SK-N-SH (cell line): ENCODE data around the gene C14orf119. TPM values are rescaled to one million over a fixed set of nuclear protein-coding genes. Genes with fewer than 3 reads are reported as not detected.

Experiments used
- CTCF ChIA-PET: fragments of 300-600, 350-600 bp; formaldehyde crosslinking; extraction: SDS; loops from one replicate; lab custom pipeline; 2021; lab: Yijun Ruan, JAX
- POLR2A ChIA-PET: fragments of 350-600 bp; sonication (Branson Sonifier 250); formaldehyde crosslinking; extraction: SDS; loops from one replicate; lab custom pipeline; 2020; ENCODE audit warnings: antibody characterized with exemption, inconsistent platforms; lab: Yijun Ruan, JAX
- DNase-seq: peaks from one replicate; pipeline ENCODE4 v3.0.0; 2012
- H2AFZ ChIP-seq: fragments of 200-600 bp; sonication (generic); 2 replicates; pipeline ENCODE4 v1.8.1; 2016; ENCODE audit warnings: antibody characterized with exemption, mild to moderate bottlenecking, low read depth
- H3F3A ChIP-seq: fragments of 200-600 bp; sonication (generic); replicated peaks from 2 replicates; pipeline ENCODE3; 2016; ENCODE audit warnings: antibody characterized with exemption, mild to moderate bottlenecking; ENCODE audit not compliant: insufficient read depth
- H3K27ac ChIP-seq, 2 experiments: fragments of 200-500 bp in 1 of 2; fragments of 200-600 bp in 1 of 2; sonication (Bioruptor generic) in 1 of 2; sonication (generic), shearing (Covaris generic) in 1 of 2; 2 replicates each; pipeline versions ENCODE4 v1.5.1 to v1.6.1; 2014 to 2016; ENCODE audit warnings: low read depth in 2 of 2, inconsistent platforms in 1 of 2, low read length in 1 of 2, mild to moderate bottlenecking in 1 of 2, mixed read lengths in 1 of 2
- H3K27me3 ChIP-seq: fragments of 200-600 bp; sonication (generic), shearing (Covaris generic); 2 replicates; pipeline ENCODE4 v1.6.1; 2016; ENCODE audit warnings: mixed run types; ENCODE audit not compliant: insufficient read depth
- H3K36me3 ChIP-seq, 2 experiments: fragments of 200-500 bp in 1 of 2; fragments of 200-600 bp in 1 of 2; sonication (Bioruptor generic) in 1 of 2; sonication (generic) in 1 of 2; replicated peaks in 1 of 2; 2 replicates each; pipeline versions ENCODE3 to v1.5.1; 2014 to 2016; ENCODE audit warnings: low read length in 1 of 2, mild to moderate bottlenecking in 1 of 2; ENCODE audit not compliant: insufficient read depth in 2 of 2, control insufficient read depth in 1 of 2
- H3K4me1 ChIP-seq, 2 experiments: fragments of 200-500 bp in 1 of 2; fragments of 200-600 bp in 1 of 2; sonication (Bioruptor generic) in 1 of 2; sonication (generic), shearing (Covaris generic) in 1 of 2; 2 replicates each; pipeline versions ENCODE4 v1.5.1 to v1.6.1; 2014 to 2016; ENCODE audit warnings: low read depth in 1 of 2, low read length in 1 of 2, mixed run types in 1 of 2; ENCODE audit not compliant: insufficient read depth in 2 of 2, control insufficient read depth in 1 of 2
- H3K4me2 ChIP-seq: fragments of 200-600 bp; sonication (generic), shearing (Covaris generic); 2 replicates; pipeline ENCODE4 v1.6.1; 2017; ENCODE audit warnings: mixed run types
- H3K4me3 ChIP-seq, 2 experiments: fragments of 200-500 bp in 1 of 2; fragments of 200-600 bp in 1 of 2; sonication (Bioruptor generic) in 1 of 2; sonication (generic), shearing (Covaris generic) in 1 of 2; 2 replicates each; pipeline versions ENCODE4 v1.5.1 to v1.8.1; 2014 to 2016; ENCODE audit warnings: low read depth in 2 of 2, inconsistent platforms in 1 of 2, low read length in 1 of 2, mild to moderate bottlenecking in 1 of 2, mixed read lengths in 1 of 2, moderate library complexity in 1 of 2
- H3K79me2 ChIP-seq: fragments of 200-600 bp; sonication (generic); 2 replicates; pipeline ENCODE4 v1.8.1; 2017; ENCODE audit warnings: mild to moderate bottlenecking; ENCODE audit not compliant: insufficient read depth
- H3K9ac ChIP-seq: fragments of 200-600 bp; sonication (generic); 2 replicates; pipeline ENCODE4 v1.6.1; 2017; ENCODE audit warnings: mixed run types
- H3K9me2 ChIP-seq: fragments of 200-600 bp; sonication (generic); 2 replicates; pipeline ENCODE4 v1.6.1; 2017; ENCODE audit warnings: mixed run types
- H3K9me3 ChIP-seq: fragments of 200-600 bp; sonication (generic); 2 replicates; pipeline ENCODE4 v1.6.1; 2017; ENCODE audit warnings: mixed run types, mild to moderate bottlenecking, moderate library complexity
- H4K20me1 ChIP-seq: fragments of 200-600 bp; sonication (generic); 2 replicates; pipeline ENCODE4 v1.6.1; 2017; ENCODE audit warnings: mild to moderate bottlenecking, mixed run types; ENCODE audit not compliant: insufficient read depth
- ELF1 ChIP-seq: IDR thresholded peaks from 2 replicates; pipeline ENCODE4 v1.4.0; 2012
- EP300 ChIP-seq, 2 experiments: IDR thresholded peaks; 2 replicates each; pipeline versions ENCODE4 v1.4.0 to v1.6.1; 2012; ENCODE audit warnings: borderline replicate concordance in 1 of 2, low read depth in 1 of 2, low read length in 1 of 2
- EZH2phosphoT487 ChIP-seq: fragments of 200-600 bp; sonication (generic); IDR thresholded peaks from 2 replicates; pipeline ENCODE4 v1.6.1; 2017; ENCODE audit warnings: low read depth, mixed run types, mild to moderate bottlenecking, antibody characterized with exemption, moderate library complexity, borderline replicate concordance
- FOXM1 ChIP-seq: IDR thresholded peaks from 2 replicates; pipeline ENCODE4 v1.4.0; 2012; ENCODE audit warnings: low read depth, mild to moderate bottlenecking
- JUND ChIP-seq: IDR thresholded peaks from 2 replicates; pipeline ENCODE4 v1.4.0; 2012
- MEF2A ChIP-seq: IDR thresholded peaks from 2 replicates; pipeline ENCODE4 v1.4.0; 2012; ENCODE audit warnings: low read depth, borderline replicate concordance
- MXI1 ChIP-seq: IDR thresholded peaks from 2 replicates; pipeline ENCODE4 v1.6.1; 2012; ENCODE audit warnings: mild to moderate bottlenecking, low read depth, low read length, improper control_type of control experiment
- NFIC ChIP-seq: IDR thresholded peaks from 2 replicates; pipeline ENCODE4 v1.4.0; 2012; ENCODE audit warnings: borderline replicate concordance
- NRF1 ChIP-seq: IDR thresholded peaks from 2 replicates; pipeline ENCODE4 v1.6.1; 2012; ENCODE audit warnings: low read depth, mild to moderate bottlenecking, low read length
- POLR2AphosphoS5 ChIP-seq: IDR thresholded peaks from 2 replicates; pipeline ENCODE4 v1.6.1; 2012; ENCODE audit warnings: low read depth, low read length
- RCOR1 ChIP-seq: fragments of 150-350 bp; IDR thresholded peaks from 2 replicates; pipeline ENCODE4 v1.6.1; 2017; ENCODE audit warnings: antibody characterized with exemption, low read length
- REST ChIP-seq: IDR thresholded peaks from 2 replicates; pipeline ENCODE4 v1.6.1; 2012; ENCODE audit warnings: mild to moderate bottlenecking, low read depth, low read length, moderate library complexity
- RFX5 ChIP-seq: IDR thresholded peaks from 2 replicates; pipeline ENCODE4 v1.6.1; 2012; ENCODE audit warnings: mild to moderate bottlenecking, improper control_type of control experiment, low read length
- RXRA ChIP-seq: IDR thresholded peaks from 2 replicates; pipeline ENCODE4 v1.4.0; 2012; ENCODE audit warnings: low read depth, mild to moderate bottlenecking, borderline replicate concordance
- TAF1 ChIP-seq: IDR thresholded peaks from 2 replicates; pipeline ENCODE4 v1.6.1; 2012; ENCODE audit warnings: low read depth, mild to moderate bottlenecking, low read length, moderate library complexity, borderline replicate concordance
- YY1 ChIP-seq: IDR thresholded peaks from 2 replicates; pipeline ENCODE4 v1.4.0; 2012; ENCODE audit warnings: low read depth, mild to moderate bottlenecking
- WGBS: methylation state at CpG from one replicate; pipeline ENCODE4 v1.1.6; 2017; ENCODE audit warnings: low lambda C conversion rate; 5-methylcytosine and 5-hydroxymethylcytosine counted together
- polyA plus RNA-seq, 3 experiments: library from polyadenylated mRNA; depleted of rRNA; stranded (reverse); fragments of >200 nt; gene quantifications; 2 replicates each; pipeline ENCODE4 v1.2.3, GENCODE V29; 2012
- TF ChIP-seq, protein P1 (sequence below): IDR thresholded peaks from 2 replicates; pipeline ENCODE4 v1.4.0; 2012; ENCODE audit warnings: low read depth, borderline replicate concordance
- TF ChIP-seq, protein P2 (sequence below): IDR thresholded peaks from 2 replicates; pipeline ENCODE4 v1.4.0; 2012; ENCODE audit warnings: low read depth, borderline replicate concordance
- TF ChIP-seq, protein P3 (sequence below): fragments of 150-350 bp; IDR thresholded peaks from 2 replicates; pipeline ENCODE4 v1.6.1; 2017; ENCODE audit warnings: antibody characterized with exemption, low read length, low read depth, borderline replicate concordance
- TF ChIP-seq, protein P4 (sequence below): IDR thresholded peaks from 2 replicates; pipeline ENCODE4 v1.4.0; 2012; ENCODE audit warnings: low read depth

Gene C14orf119
- polyA plus RNA-seq, 1 of the 3 experiments (the other 2 are of a cell fraction), result 55.2 TPM

- Histone ChIP-seq H3K36me3 (no peaks in the 10 kb centered on the region), H3K9ac (no peak overlapping the region), H3F3A (no peaks in the 10 kb centered on the region), H2AFZ (no peak overlapping the region), H3K9me3 (no peaks in the 10 kb centered on the region), H3K4me3 (no peak overlapping the region), H3K9me2 (no peaks in the 10 kb centered on the region), H3K4me1 (no peaks in the 10 kb centered on the region; a peak in 1 of 4 replicates), H3K79me2 (no peaks in the 10 kb centered on the region), H3K27me3 (peaks cover 7% of the 10 kb centered on the region; the same call in 1 of the 2 replicates), H4K20me1 (no peaks in the 10 kb centered on the region), H3K27ac (no peak overlapping the region), H3K4me2 (no peak overlapping the region)
- ChIA-PET POLR2A (no interaction called here), CTCF (interaction anchor here (1.4 kb wide), 1 partner anchor 10 kb away, joined by 3 read pairs; no protein-coding TSS in a partner anchor)
- TF ChIP-seq EZH2phosphoT487, result no peak
- TF ChIP-seq, protein P1, sequence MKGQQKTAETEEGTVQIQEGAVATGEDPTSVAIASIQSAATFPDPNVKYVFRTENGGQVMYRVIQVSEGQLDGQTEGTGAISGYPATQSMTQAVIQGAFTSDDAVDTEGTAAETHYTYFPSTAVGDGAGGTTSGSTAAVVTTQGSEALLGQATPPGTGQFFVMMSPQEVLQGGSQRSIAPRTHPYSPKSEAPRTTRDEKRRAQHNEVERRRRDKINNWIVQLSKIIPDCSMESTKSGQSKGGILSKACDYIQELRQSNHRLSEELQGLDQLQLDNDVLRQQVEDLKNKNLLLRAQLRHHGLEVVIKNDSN, result no peak
- TF ChIP-seq, protein P2, sequence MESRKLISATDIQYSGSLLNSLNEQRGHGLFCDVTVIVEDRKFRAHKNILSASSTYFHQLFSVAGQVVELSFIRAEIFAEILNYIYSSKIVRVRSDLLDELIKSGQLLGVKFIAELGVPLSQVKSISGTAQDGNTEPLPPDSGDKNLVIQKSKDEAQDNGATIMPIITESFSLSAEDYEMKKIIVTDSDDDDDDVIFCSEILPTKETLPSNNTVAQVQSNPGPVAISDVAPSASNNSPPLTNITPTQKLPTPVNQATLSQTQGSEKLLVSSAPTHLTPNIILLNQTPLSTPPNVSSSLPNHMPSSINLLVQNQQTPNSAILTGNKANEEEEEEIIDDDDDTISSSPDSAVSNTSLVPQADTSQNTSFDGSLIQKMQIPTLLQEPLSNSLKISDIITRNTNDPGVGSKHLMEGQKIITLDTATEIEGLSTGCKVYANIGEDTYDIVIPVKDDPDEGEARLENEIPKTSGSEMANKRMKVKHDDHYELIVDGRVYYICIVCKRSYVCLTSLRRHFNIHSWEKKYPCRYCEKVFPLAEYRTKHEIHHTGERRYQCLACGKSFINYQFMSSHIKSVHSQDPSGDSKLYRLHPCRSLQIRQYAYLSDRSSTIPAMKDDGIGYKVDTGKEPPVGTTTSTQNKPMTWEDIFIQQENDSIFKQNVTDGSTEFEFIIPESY, result no peak
- no peak for TF ChIP-seq RCOR1
- no peak for TF ChIP-seq ELF1
- no peak for TF ChIP-seq EP300 (IDR thresholded peaks at IDR 0.05; ENCODE audit: borderline replicate concordance in 1 of 2, low read depth in 1 of 2, low read length in 1 of 2)
- TF ChIP-seq RFX5, result no peak
- no peak for TF ChIP-seq POLR2AphosphoS5
- WGBS, result 50% methylated on average over 4 of the region's 4 CpGs
- no peak for DNase-seq
Observed at GRCh38 chr14:23145794-23146350, 50.6 kb downstream of the C14orf119 start.

DNA sequence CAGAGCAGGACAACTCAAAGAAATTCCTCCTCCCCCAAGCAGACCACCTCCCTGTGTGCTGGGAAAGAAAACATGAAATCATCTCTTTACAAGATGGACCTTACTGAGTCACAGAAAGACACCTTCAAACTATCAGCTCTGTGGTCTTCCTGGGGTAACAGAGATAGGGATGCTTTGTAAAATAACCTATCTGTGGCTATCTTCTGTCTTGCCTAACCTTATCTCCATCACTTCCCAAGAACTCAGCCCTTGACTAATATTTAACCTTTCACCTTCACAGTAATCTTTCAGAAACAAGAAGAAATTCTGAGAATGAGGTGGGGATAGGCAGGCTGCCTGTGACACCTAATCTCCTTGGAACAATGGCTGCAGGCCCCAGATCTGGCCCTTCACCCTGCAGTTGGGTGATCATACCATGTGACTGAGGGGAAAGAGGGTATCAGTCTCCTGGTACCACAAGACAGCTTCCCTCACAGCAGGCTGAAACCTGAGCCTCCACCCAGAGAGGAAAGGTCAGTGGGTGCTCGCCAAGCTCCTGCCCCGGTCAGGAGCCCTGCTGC, 51.1 kb downstream of the C14orf119 start:
- H3F3A ChIP-seq, result no peaks in the 10 kb centered on the region
- H4K20me1 ChIP-seq, result no peaks in the 10 kb centered on the region
- no peaks in the 10 kb centered on the region; a peak in 1 of 4 replicates for H3K4me1 ChIP-seq
- H2AFZ ChIP-seq, result no peak overlapping the region
- DNase-seq, result no peak
- peaks cover 9% of the 10 kb centered on the region; the same call in 1 of the 2 replicates for H3K27me3 ChIP-seq
- H3K4me3 ChIP-seq, result no peak overlapping the region
- no peaks in the 10 kb centered on the region for H3K9me3 ChIP-seq
- ChIA-PET POLR2A (no interaction called here), CTCF (interaction anchor here (1.4 to 2.1 kb wide), 2 partner anchors 10 to 40 kb away, joined by 3 to 6 read pairs; no protein-coding TSS in a partner anchor)
- H3K27ac ChIP-seq, result no peak overlapping the region
- no peaks in the 10 kb centered on the region for H3K79me2 ChIP-seq
- H3K9ac ChIP-seq, result no peak overlapping the region
- no peaks in the 10 kb centered on the region for H3K9me2 ChIP-seq
- WGBS, result 21% methylated on average over 2 of the region's 2 CpGs
- no peak overlapping the region for H3K4me2 ChIP-seq
- no peak for TF ChIP-seq TAF1
- TF ChIP-seq, protein P3, sequence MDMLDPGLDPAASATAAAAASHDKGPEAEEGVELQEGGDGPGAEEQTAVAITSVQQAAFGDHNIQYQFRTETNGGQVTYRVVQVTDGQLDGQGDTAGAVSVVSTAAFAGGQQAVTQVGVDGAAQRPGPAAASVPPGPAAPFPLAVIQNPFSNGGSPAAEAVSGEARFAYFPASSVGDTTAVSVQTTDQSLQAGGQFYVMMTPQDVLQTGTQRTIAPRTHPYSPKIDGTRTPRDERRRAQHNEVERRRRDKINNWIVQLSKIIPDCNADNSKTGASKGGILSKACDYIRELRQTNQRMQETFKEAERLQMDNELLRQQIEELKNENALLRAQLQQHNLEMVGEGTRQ, result no peak
- no peak for TF ChIP-seq YY1
- no peak for TF ChIP-seq FOXM1
- TF ChIP-seq MEF2A, result no peak
- no peak for TF ChIP-seq NFIC
- no peak for TF ChIP-seq RXRA
- TF ChIP-seq EZH2phosphoT487, result no peak
- no peak for TF ChIP-seq MXI1
- no peak for TF ChIP-seq EP300 (IDR thresholded peaks at IDR 0.05; ENCODE audit: borderline replicate concordance in 1 of 2, low read depth in 1 of 2, low read length in 1 of 2)
- no peak for TF ChIP-seq NRF1
- no peak for TF ChIP-seq REST
- TF ChIP-seq JUND, result no peak
- TF ChIP-seq, protein P4, sequence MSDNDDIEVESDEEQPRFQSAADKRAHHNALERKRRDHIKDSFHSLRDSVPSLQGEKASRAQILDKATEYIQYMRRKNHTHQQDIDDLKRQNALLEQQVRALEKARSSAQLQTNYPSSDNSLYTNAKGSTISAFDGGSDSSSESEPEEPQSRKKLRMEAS, result no peak
- no peaks in the 10 kb centered on the region for H3K36me3 ChIP-seq
